Suprapubic skin (tissue), 3 donors: ENCODE measurements around the gene CCL24.

ENCODE experiments used
- EP300 ChIP-seq: sonication (generic); formaldehyde crosslinking; IDR thresholded peaks from one replicate; pipeline ENCODE4 v1.6.1; 2017; ENCODE audit warnings: antibody characterized with exemption
- POLR2A ChIP-seq, 2 donors: fragments of 450-650 bp; IDR thresholded peaks; one replicate each; pipeline ENCODE4 v1.6.1; 2017; ENCODE audit warnings: antibody characterized with exemption in 2 of 2, mild to moderate bottlenecking in 2 of 2, moderate library complexity in 2 of 2
- TF ChIP-seq, protein P1 (sequence below), 2 donors: fragments of 200-600 bp in 1 of 2; fragments of 450-650 bp in 1 of 2; sonication (generic) in 1 of 2; IDR thresholded peaks; one replicate each; pipeline ENCODE4 v1.5.1; 2016 to 2019; ENCODE audit warnings: antibody characterized with exemption in 2 of 2, mild to moderate bottlenecking in 1 of 2, moderate library complexity in 1 of 2

DNA sequence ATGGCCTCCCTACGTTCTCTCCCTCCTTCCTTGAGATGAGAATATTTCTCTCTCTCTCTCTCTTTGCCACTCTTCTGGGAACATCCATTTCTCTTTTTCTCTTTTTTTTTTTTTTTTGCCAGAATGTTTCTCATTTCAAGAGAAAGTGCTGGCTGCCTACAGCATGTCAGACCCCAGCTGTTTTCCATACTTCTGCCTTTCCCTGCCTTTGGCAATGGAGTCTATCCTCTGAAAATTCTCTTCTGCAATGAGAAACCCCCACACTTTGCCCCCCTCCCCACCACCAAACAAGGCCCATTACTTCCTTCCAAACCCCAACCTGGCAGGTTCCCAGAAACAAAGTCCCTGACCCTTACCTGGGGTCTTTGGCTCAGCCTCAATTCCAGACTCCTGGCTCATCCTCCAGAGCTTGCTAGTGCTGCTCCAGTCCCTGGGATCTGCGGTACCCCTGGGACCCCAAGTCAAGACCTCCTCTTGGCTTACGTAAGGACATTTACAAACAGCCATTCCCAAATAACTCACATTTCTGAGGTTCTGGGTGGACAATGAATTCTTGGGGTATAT, 24.2 kb downstream of the CCL24 start:
- TF ChIP-seq EP300 (no peak), POLR2A (IDR thresholded peaks at IDR 0.05) (no peak)
- TF ChIP-seq, protein P1, sequence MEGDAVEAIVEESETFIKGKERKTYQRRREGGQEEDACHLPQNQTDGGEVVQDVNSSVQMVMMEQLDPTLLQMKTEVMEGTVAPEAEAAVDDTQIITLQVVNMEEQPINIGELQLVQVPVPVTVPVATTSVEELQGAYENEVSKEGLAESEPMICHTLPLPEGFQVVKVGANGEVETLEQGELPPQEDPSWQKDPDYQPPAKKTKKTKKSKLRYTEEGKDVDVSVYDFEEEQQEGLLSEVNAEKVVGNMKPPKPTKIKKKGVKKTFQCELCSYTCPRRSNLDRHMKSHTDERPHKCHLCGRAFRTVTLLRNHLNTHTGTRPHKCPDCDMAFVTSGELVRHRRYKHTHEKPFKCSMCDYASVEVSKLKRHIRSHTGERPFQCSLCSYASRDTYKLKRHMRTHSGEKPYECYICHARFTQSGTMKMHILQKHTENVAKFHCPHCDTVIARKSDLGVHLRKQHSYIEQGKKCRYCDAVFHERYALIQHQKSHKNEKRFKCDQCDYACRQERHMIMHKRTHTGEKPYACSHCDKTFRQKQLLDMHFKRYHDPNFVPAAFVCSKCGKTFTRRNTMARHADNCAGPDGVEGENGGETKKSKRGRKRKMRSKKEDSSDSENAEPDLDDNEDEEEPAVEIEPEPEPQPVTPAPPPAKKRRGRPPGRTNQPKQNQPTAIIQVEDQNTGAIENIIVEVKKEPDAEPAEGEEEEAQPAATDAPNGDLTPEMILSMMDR (IDR thresholded peaks at IDR 0.05), result no peak
